Hematopoietic multipotent progenitor cell treated with erythropoietin and hydrocortisone succinate and interleukin-3 and kit ligand, for 17 days (in vitro differentiated cells): ENCODE data around the gene CTSC.

ENCODE experiments used
- DNase-seq: peaks from one replicate; pipeline ENCODE4 v3.0.0-alpha.2; 2015; ENCODE audit warnings: low spot score

The CTSC gene

DNA sequence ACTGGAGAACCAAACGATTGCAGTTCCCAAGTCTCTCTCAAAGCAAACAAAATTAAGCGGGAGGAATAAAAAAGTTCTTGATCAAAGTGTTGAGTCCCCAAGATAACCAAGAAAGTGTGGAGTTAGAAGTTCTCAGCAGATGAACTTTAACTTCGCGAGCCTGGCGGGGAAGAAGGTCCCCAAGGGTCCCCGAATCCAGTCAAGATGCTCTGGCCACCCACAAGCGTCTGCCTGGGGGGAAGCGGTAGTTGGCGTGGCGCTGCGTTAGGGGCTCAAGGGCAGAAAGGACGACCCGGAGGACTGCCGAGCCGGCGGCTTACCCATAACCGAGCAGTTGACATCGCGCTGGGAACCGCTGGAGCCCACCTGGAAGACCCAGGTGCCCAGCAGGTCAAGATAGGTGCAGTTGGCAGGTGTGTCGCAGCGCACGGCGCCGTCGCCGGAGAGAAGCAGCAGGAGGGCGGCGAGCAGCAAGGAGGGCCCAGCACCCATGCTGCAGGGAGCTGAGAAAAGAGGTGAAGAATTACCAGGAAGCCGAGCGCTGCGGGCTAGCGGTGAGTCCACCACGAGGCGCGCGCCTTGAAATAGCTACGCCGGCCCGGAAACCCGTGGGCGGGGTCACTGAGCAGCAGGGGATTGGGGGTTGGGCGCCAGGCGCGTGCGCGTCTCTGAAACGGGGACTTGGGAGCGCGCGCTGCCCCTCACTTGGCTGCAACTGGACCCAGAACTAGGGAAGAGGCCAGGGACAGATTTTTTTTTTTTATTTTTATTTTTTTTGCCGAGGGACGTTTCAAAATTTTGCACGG lies at the start of gene CTSC:
Gene CTSC (minus strand): TSS at position 556 of the 806 bp plus-strand sequence. CDS start 64 bp downstream, at position 492.
- DNase-seq, result peak; percentile 70

DNA sequence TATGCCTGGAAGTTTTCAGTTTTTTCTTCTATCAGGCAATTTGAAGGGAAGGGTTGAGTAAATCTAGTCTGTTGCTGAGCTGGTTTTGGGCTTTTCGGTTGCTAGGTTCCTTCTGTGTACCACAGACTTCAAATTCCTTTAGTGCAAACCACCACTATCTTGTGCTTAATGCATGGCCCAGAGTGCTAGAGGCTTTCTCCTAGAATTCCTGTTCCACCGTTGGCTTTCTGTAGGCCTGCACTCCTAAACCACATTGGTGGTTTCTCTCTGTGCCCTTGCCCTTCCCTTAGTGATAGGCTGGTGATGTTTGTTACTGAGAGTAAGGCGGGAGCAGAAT lies 47.1 kb upstream of the CTSC start:
- DNase-seq, result no peak

DNA sequence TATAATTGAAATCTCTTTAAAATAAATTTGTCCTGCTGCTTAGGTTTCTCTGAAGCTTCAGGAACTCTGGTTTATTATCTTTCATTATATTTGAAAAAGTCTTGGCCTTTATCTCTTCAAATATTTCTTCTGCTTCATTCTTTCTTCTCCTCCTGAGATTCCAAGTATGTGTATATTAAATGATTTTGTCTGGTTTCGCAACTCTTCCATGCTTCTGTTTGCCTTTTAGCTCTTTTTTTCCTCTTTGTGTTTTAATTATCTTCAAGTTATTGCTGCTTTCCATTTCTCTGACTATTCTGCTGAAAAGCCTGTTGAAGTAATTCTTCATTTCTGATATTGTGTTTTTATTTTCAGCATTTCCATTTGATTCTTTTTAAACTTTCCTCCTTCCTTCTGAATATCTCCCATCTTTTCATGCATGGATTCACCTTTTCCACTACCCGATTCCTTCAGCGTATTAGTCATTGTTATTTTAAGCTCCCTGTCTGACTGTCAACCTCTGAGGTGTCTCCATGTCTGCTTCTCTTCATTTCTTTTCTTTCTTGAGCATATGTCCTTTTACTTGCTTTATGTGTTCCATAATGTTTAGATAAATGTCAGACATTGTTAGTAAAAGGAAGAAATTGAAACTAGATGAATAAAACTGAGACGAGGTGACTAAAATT lies 46.6 kb upstream of the CTSC start:
- DNase-seq, result no peak

DNA sequence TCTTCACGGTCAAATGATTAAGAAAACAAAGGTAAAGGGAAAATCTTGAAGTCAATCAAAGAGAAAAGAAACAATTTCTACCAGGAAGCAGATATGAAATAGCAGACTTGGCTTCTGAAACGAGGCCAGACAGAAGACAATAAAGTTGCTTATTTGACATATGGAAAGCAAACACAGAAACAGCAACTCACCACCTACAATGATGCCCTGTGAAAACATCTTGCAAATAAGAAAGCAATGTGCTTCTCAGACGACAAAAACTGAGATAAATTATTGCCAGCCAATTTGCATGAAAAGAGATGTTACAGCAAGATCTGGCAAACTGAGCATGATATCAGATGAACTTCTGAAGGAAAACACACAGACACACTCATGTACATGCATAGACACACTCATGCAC lies 45.9 kb upstream of the CTSC start:
- DNase-seq, result no peak

GRCh38 chr11:88379130-88379529 lies 41.6 kb upstream of the CTSC start:
- no peak for DNase-seq

- DNase-seq, result no peak
Measured at GRCh38 chr11:88378422-88379066, 41.0 kb upstream of the CTSC start.

DNA sequence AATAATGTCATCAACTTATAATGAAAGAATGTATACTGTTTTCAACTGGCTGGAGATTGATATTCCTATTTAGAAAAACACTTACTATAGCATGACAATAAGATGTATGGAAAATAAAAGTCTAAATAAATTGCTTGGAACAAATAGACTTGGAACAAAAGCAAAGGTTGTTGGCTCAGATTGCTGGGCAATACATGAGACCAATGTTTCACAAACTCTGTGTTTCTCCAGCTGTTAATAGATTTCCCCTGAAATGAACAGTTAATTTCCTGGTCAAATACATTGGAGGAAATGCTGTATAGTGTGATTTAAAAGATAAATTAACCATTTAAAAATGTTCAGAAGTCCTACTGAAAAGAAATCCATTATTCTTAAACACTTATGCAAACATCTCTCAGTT lies 40.1 kb upstream of the CTSC start:
- no peak for DNase-seq

DNA sequence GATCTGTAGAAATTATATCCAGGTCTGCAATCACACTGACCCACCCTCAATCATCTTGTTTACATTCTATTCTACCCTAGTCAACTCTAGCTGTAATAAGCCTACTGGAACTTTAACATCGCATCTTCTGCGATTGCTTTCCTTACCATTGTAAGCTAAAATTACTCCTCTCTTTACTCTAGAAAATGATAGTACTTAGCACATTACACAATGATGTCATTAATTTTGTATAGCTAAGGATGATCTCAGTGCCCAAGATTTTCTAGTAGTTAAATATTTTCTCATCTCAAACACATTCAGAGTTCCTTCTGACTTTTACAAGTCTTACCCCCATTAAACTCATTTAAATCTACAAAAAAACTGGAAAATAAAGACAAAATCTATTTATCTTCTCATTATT lies 39.6 kb upstream of the CTSC start:
- no peak for DNase-seq

DNA sequence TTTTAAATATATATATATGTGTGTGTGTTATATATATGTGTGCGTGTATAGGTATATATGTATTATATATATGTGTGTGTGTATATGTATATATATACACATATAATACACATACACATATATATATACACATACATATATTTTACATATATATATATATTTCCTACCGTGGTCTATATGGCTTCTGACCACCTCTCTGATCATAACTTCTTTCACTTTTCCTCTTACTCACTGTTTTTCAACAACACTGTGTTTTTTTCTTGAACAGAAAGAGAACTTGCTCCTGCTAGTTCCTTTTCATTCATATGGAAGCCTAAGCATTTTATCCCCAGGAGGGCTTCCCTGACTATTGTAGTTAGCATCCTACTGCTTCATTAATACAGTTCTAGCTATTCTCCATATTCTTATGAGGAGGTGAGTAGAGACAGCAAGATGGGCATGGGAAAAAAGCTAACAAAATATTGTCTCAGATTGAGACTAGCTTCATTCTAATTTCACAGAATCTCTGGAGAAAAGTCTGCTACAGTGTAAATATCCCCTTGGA lies 38.5 kb upstream of the CTSC start:
- no peak for DNase-seq

- DNase-seq, result no peak
Measured at GRCh38 chr11:88370782-88371181, 33.2 kb upstream of the CTSC start.

DNA sequence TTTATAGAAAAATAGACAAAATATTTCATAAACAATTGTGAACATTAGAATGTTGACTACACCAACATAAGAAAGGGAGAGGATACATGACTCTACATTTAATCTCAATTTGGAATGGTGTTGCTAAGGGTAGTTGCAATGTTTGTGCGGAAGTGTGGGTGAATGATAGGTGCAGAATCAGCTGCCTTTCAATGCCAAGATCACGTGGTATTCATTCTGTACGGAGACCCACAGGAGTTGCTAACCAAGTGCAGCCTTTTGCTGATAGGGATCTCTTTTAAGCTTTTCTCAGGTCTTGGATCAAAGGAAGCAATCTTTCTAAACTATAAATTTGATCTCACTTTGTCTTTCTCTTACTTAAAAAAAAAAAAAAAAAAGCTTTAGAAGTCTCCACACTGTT lies 29.8 kb upstream of the CTSC start:
- DNase-seq, result no peak

GRCh38 chr11:88363648-88364065 lies 26.1 kb upstream of the CTSC start:
- no peak for DNase-seq

DNA sequence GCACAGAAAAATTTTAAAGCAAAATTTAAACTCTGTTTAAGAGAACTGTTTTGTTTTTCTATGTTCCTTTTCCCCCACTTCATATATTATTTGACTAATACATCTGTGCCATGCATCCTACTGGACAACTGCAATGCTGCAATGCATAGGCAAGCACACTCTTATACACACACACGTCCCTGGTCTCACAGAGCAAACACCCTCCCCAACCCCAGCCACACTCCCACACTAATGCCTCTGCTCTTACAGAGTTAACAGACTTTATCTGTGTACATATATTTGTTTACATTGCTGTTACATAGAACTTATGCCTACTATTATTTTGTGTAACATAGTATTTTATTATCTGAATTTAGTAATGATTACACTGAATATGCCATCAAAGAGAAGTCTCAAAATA lies 25.5 kb upstream of the CTSC start:
- DNase-seq, result no peak

DNA sequence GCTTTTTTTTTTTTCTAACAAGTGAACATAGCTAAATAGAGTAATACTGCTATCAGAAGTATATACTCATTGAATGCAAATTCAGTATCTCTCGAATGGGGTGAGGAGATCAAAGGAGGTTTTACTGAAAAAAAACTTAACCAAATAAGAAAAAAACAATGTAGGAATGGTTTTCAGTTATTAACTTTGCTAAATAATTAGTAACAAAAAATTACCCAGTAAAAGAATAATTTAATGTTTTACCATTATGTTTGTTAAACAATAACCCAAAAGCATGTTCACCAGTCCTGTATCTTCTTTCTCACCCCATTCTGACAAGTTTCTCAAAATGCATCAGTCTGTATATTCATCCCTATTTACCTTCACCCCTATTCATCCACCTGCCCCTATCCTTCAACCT lies 22.6 kb upstream of the CTSC start:
- no peak for DNase-seq

GRCh38 chr11:88359541-88359940 lies 22.0 kb upstream of the CTSC start:
- DNase-seq, result no peak

GRCh38 chr11:88359114-88359513 lies 21.6 kb upstream of the CTSC start:
- DNase-seq, result peak; percentile 6

DNA sequence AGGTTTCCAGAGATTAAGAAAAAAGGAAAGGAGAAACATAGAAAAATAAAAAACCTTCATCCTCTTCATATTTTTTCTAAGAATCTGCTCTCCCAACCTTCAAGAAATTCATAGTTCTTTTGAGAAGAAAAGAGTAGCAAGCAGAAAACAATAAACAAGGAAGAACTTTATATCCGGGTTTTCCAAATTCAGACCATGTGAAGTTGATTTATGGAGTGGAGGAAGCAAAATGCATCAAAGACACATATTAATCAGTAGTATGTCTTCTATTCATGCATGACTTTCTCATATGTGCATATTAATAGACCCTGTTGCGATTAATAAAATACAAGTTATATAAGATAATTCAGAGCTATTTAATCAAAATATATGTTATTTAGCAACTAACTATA lies 20.5 kb upstream of the CTSC start:
- DNase-seq, result no peak

DNA sequence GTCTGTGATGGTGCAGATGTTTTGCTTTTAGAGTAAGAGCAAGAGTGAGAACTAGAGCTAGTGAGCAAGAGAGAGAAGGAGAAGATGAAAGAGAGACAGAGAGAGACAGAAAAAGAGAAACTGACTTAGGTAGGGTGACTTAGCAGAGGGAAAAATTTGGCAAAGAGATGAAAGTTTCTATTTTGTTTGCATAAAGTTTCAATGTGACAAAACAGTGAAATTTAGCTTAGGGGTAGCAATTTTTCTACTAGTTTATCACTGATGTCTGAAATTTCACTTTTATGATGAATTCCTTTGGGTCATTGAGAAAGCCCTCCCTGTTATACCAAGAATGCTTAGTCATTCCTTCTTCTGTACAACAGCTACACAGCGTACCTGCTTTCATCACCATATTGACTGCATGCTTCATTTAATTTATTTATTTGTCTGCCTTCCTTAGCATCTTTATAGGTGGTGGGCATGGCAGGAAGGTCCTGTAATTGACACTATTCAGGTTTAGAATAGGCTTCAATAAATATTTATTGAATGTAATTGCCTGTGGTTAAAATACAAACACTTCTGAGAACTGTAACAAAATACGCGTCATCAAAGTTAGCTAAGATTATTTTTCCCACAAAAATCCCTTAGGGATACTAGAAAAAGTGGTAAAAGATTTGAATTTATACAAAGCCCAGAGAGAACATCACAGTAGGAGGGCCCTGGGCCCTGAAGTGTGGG lies 19.9 kb upstream of the CTSC start:
- DNase-seq, result peak; percentile 22

GRCh38 chr11:88355887-88356286 lies 18.4 kb upstream of the CTSC start:
- DNase-seq, result no peak

DNA sequence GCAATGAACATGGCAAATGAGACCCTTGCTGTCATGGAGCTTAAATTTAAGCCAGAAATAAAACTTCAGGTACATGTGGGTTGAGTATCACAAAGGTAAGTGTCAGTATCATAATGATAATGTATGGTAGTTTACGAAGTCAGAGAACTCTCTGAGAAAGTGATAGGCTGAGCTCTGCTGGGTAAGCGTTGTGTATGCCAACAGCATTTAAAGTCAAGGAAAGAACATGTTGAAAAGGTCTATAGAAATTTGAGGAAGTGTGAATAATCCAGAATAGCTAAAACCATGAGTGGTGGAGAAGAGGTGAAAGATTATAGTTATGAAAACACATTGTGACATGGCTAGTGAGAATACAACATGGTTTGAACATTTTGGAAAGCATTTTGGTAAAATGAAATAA lies 17.4 kb upstream of the CTSC start:
- DNase-seq, result no peak

DNA sequence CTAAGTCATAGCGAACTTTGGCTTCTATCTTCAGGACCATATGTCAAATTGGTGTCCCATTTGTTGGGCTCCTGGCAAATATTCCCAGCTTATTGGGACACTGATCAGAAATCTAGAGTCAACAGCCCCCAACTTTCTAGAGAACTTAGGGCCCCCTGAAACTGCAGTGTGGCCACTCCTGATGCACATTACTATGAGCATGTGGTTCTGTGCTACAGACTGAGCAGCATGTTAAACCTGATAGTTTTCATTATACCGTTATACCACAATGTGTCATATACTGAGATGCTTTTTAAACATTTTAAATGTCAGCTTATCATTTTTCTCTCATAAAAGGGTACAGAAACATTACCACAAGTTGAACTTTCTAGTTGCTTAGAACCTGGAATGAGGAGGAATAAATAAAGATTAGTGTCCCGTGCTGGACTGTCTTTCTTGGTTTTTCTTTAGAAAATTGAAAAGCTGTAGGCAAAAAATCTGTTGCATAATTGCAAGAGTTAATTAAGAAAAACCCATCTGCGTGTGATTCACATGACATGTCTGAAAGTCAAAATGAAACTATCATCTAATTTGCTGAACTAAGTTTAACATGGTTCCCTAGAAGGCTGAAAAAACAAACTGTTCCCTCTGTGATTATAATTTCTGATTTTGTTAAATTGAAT lies 16.4 kb upstream of the CTSC start:
- no peak for DNase-seq

- no peak for DNase-seq
Measured at GRCh38 chr11:88353386-88353785, 15.8 kb upstream of the CTSC start.
